Umbilical cord (tissue), 2 donors: Measurements from ENCODE around the gene MXRA8. TPM values are rescaled to one million over a fixed set of nuclear protein-coding genes. Genes with fewer than 3 reads are reported as not detected.
"Not testable (repeated sequence)": the region's sequence is repeated elsewhere in the genome, so short reads cannot be mapped to it uniquely, and the experiment has no call there.

Experiments used
- DNase-seq: peaks from one replicate; pipeline ENCODE4 v3.0.0-alpha.2; 2015; ENCODE audit warnings: low spot score
- total RNA-seq: library from RNA; depleted of rRNA; stranded (reverse); fragments of >200 nt; gene quantifications from one replicate; pipeline ENCODE4 v1.2.3, GENCODE V29; 2014; ENCODE audit warnings: low replicate concordance; ENCODE audit not compliant: insufficient read depth

The MXRA8 gene
- total RNA-seq = 196 TPM

- DNase-seq = peak; percentile 97
Observed at GRCh38 chr1:1358433-1359271, at the start of gene MXRA8. MXRA8 (minus strand) TSS chr1:1358555; CDS start chr1:1358504, 51 bp downstream.

DNA sequence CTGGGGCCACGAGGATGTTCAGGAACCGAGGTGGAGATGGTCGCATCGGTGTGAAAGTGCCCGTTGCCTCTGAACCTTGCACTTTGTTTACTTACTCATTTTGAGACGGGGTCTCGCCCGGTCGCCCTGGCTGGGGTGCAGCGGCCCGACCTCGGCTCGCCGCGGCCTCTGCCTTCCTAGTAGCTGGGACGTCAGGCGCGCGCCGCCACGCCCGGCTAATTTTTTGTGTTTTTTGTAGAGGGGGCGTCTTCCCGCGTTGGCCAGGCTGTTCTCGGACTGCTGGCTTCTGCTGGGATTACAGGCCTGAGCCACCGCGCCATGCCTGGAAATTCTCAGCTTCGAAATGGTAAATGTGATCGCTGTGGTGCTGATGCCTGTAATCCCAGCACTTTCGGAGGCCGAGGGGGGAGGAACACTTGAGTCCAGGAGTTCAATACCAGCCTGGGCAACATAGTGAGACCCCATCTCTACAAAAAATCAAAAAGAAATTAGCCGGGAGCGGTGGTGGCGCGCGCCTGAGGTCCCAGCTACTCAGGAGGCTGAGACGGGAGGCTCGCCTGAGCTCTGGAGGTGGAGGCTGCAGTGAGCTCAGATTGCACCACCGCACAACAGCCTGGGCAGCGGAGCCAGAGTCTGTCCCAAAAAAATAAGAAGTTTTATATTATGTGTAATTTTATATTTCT is 49.4 kb upstream of the MXRA8 start:
- DNase-seq = no peak

DNA sequence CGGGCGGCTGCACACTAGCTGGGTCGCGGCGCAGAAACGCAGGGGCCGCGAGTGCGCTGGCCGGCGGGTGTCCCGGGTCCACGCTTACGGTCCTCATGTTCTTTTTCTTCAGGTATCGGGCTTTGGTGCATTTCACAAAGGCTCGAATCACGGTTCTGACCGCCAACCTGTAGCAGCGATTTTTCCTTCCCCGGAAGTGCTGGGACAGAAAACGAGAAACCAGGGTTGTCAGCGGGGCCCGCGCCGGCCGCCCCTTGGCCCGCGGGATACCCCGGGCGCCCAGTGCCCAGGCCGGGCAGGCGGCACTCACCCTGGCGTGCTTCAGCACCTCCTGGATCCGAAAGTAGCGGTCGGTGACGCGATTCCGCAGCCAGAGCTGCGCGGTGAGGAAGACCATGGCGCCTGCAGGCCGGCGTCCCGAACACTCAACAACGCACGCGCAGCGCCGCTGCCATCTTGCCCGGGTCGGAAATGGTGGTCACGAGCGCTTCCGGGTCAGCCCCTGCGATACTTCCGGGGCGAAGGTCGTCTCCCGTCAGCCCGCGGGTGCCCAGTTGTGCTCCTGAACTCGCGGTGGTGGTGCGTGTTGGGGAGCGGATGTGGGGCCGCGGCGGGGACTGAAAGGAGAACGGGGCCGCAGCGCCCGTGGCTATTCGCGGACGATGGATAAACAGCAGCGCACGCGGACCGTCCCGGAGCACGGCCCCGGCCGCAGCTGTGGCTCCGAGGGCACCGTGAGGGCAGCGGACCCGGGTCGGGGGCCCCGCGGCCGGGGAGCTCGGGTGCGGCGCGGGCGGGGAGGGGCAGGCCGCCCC is 48.7 kb upstream of the MXRA8 start, which contains the start of gene MRPL20:
TSS of gene MRPL20 (minus strand) at position 473 of the 815 bp plus-strand sequence. CDS start at position 397, 76 bp downstream.
- peak; percentile 96 for DNase-seq

- no peak for DNase-seq
Observed at GRCh38 chr1:1406101-1406820, 47.9 kb upstream of the MXRA8 start.

GRCh38 chr1:1403653-1404052 is 45.3 kb upstream of the MXRA8 start:
- DNase-seq = no peak

DNA sequence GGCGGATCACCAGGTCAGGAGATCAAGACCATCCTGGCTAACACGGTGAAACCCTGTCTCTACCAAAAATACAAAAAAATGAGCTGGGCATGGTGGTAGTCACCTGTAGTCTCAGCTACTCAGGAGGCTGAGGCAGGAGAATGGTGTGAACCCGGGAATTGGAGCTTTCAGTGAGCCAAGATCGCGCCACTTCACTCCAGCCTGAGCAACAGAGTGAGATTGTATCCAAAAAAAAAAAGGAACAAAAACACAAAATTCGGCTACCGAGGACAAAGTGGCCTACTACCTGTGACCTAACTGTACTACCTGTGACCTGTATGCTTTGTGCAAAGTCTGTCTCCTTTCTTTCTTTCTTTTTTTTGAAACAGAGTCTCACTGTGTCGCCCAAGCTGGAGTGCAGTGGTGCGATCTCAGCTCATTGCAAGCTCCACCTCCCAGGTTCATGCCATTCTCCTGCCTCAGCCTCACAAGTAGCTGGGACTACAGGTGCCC is 44.6 kb upstream of the MXRA8 start:
- DNase-seq = not testable (repeated sequence)

DNA sequence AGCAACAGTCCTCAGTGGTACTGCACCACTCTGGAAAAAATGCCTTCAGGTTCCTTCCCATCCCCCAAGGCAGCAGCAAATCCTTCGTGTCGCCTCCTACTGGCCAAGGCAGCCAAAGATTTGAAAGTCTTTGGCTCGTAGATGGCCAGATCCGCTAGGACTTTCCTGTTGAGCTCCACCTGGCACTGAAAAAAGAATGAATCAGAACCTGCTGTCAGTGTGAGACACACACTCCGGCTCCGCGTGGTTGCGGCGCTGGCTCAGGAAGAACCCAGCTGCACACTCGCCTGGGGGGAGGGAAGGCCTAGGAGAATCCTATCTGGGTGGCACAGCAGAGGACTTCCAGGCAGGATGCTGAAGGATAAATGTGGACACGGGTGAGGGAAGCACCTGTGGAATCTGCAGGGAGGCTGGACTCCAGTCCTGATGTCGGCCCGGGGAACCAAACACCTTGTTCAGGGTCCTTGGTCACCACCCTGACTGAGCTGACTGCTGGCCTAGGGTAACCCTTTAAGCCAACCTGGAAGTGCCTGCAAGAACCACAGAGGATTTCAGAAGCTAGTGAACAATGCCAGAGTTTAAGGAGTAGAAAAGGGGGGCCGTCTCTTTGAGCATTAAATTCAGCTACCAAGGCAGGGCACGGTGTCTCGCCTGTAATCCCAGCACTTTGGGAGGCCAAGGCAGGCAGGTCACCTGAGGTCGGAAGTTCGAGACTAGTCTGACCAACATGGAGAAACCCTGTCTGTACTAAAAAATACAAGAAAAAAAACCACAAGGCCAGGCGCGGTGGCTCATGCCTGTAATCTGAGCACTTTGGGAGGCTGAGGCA is 43.9 kb upstream of the MXRA8 start:
- no peak for DNase-seq

DNA sequence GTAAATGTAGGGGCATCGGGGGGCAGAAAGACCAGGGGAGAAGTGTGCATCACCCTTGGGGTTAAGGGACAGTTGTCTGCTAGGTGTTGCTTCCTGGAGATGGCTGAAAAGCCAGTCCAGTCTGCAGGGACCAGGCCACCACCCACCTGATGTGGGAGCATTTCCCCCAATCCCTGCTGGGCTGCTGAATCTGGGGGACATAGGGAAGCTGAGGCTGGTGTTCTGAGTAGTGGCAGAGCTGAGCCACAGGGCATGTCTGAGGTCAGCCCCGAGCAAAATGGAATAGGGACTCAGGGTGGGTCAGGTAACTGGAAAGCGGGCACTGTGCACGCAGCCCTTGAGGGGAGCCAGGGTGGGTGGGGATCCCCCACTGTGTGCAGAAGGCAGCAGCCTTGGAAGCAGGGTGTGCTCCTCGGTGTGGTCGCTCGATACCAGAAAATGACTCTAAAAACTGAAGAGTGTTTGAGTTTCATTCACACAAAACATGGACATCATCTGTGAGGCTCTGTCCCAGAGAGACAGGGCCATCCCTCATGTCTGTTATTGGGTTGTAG is 43.2 kb upstream of the MXRA8 start:
- no peak for DNase-seq

GRCh38 chr1:1400576-1401456 is 42.5 kb upstream of the MXRA8 start:
- DNase-seq = no peak

GRCh38 chr1:1399872-1400575 is 41.7 kb upstream of the MXRA8 start:
- DNase-seq = no peak

DNA sequence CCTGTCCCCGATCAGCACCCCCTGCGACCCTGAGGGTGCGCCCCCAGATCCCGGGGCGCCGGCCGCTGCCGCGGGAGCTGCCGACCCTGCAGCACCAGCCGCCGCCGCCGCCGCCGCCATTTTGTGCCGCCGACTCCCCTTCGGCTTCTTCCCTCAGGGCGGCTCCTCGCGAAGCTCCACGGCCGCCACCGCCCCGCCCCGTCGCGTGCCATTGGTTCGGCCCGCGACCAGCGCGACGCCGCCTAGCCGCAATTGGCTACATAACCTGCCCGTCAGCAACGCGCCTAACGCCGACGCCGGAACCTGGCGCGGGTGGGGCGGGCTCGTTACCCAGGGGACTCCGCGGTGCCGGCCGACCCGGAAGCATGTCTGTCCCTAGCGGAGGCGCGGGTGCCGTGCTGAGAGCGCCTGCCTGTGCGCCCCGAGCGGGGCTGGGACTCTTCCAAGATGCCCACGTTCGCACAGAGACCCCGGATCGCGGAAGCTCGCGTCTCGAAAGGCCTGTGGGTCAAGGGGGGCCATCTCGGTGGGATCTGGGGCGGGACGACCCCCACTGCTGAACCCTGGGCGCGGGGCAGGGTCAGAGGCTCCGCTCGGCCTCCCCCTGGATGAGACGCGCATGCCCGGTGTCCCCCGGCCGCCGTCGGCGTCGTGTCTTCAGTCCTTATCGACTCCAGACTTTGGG is 41.0 kb upstream of the MXRA8 start, which contains the start of gene CCNL2:
TSS of gene CCNL2 (minus strand) at position 149 of the 685 bp plus-strand sequence. CDS start at position 120, 29 bp downstream.
- DNase-seq = peak; percentile 99

- DNase-seq = no peak
Observed at GRCh38 chr1:1398677-1399186, 40.4 kb upstream of the MXRA8 start.

DNA sequence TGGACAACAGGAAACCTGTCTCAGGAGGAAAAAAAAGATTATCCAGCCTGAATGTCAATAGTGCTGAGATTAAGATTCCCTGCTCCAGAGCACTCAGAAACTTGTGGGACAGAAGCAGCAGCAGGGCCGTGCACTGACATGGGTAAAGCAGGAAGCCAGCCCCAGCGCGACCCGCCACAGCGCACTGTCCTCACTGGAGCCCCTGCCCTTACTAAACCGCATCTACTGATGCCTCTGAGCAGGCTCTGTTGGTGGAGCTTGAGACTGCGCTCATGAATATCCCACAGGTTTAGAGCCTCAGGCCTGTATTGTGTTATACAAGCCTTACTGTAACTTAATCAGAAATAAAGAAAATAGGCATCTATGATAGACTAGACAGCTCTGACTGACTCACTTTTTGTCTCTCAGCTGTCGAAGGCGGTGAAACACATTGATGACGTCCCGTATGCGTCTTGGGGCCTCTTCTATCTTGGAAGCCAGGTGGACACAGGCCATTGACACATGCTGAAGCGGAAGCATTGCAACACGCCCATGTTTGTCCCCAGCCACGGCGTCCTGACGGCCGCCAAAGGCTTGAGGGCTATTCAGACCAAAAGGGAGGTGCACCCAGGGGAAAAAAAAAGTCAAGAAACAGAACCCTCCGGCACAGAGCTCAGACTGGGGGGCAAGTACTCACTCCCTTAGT is 39.6 kb upstream of the MXRA8 start:
- no peak for DNase-seq

DNA sequence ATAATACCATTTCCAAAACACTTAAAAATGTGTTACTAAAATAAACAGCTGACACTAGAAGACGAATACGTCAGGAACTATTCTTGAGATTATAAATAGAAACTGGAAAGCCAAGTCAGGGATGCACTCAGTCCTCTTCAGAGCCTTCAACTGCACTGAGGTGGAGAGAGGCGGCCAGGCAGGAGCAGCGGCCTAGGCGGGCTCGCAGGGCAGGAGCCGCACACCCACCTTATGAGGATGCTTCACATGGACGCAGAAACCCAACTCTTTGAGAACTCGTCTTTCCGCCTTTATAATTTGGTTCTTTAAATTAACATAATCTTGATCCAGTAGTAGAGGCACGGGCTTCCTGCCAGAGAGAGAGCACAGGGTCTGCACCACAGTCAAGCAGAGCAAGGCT is 36.8 kb upstream of the MXRA8 start:
- DNase-seq = no peak

GRCh38 chr1:1394116-1394515 is 35.8 kb upstream of the MXRA8 start:
- no peak for DNase-seq

- no peak for DNase-seq
Observed at GRCh38 chr1:1393428-1393827, 35.1 kb upstream of the MXRA8 start.

DNA sequence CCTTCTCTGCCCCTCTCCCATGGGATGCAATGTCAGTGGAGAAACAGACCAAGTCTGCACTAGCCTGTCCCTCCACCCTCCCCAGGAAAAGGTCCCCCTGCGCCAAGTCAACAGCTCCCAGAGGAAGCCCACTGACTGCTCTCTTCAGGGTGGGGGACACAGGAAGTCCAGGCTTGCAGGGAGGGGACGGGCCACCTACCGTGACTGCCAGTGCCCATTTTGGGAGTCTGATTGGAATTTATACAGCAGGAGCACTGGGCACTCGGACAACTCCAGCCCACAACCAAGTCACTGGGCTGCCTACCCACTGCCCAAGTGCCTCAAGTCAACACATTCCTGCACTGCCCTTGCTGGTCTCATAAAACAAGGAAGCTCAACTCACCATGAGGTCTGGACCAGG is 34.7 kb upstream of the MXRA8 start:
- no peak for DNase-seq
